ENCODE results near the gene CLCNKB.
A peak's percentile ranks its signal among the peaks of the same experiment; 100 is the strongest.
"Not testable (repeated sequence)": the region's sequence is repeated elsewhere in the genome, so short reads cannot be mapped to it uniquely, and the experiment has no call there.

Gene CLCNKB

GRCh38 chr1:16026723-16027484 lies 16.7 kb upstream of the CLCNKB start:
- no peak for DNase-seq
- intact Hi-C loops (cut with DNase I), result no loop called here

GRCh38 chr1:16028237-16029002 lies 15.2 kb upstream of the CLCNKB start:
- no peak for DNase-seq
- intact Hi-C loops (cut with DNase I), result no loop called here

- intact Hi-C loops (cut with DNase I); DNase-seq: not testable (repeated sequence)
Measured at GRCh38 chr1:16029003-16029268, 14.6 kb upstream of the CLCNKB start.

- no peak for DNase-seq
- intact Hi-C loops (cut with DNase I), result no loop called here
Measured at GRCh38 chr1:16029288-16029687, 14.3 kb upstream of the CLCNKB start.

GRCh38 chr1:16031551-16031950 lies 12.0 kb upstream of the CLCNKB start:
- DNase-seq, result no peak
- intact Hi-C loops (cut with DNase I), result no loop called here

- DNase-seq, result peak; percentile 39 to 88 (median 72)
- intact Hi-C loops (cut with DNase I), result no loop called here
Measured at GRCh38 chr1:16032388-16033102, 11.0 kb upstream of the CLCNKB start.

GRCh38 chr1:16033103-16033632 lies 10.4 kb upstream of the CLCNKB start:
- intact Hi-C loops (cut with DNase I), result not testable (repeated sequence)

GRCh38 chr1:16036461-16036860 lies 7.1 kb upstream of the CLCNKB start:
- DNase-seq; intact Hi-C loops (cut with DNase I): not testable (repeated sequence)

More at GRCh38 chr1:16033103-16033632, 10.4 kb upstream of the CLCNKB start:
- not testable (repeated sequence) for DNase-seq

GRCh38 chr1:16038620-16038912 lies 5.0 kb upstream of the CLCNKB start:
- intact Hi-C loops (cut with DNase I), result no loop called here
- DNase-seq, result no peak

- DNase-seq; intact Hi-C loops (cut with DNase I): not testable (repeated sequence)
Measured at GRCh38 chr1:16039871-16040270, 3.7 kb upstream of the CLCNKB start.

- intact Hi-C loops (cut with DNase I), result no loop called here
- DNase-seq, result no peak
Measured at GRCh38 chr1:16041200-16041599, 2.4 kb upstream of the CLCNKB start.

GRCh38 chr1:16042096-16042495 lies 1.5 kb upstream of the CLCNKB start:
- no peak for DNase-seq
- intact Hi-C loops (cut with DNase I), result no loop called here

- DNase-seq; intact Hi-C loops (cut with DNase I): not testable (repeated sequence)
Measured at GRCh38 chr1:16042654-16043053, 928 bp upstream of the CLCNKB start.

- intact Hi-C loops (cut with DNase I), result no loop called here
- DNase-seq, result no peak
Measured at GRCh38 chr1:16043950-16044349, 368 bp downstream of the CLCNKB start.

GRCh38 chr1:16046842-16047241 lies 3.3 kb downstream of the CLCNKB start:
- DNase-seq, result no peak
- intact Hi-C loops (cut with DNase I), result no loop called here

- DNase-seq, result no peak
- intact Hi-C loops (cut with DNase I), result no loop called here
Measured at GRCh38 chr1:16047791-16048475, 4.4 kb downstream of the CLCNKB start.

GRCh38 chr1:16048573-16049189 lies 5.1 kb downstream of the CLCNKB start:
- intact Hi-C loops (cut with DNase I), result no loop called here
- peak in 1 of 42 donors; percentile 9 for DNase-seq

GRCh38 chr1:16050328-16050727 lies 6.7 kb downstream of the CLCNKB start:
- DNase-seq, result no peak
- intact Hi-C loops (cut with DNase I), result loop anchor here (10.0 kb wide), 1 partner anchor 256 kb away; no protein-coding TSS in a partner anchor

- intact Hi-C loops (cut with DNase I), result loop anchor here (10.0 kb wide), 1 partner anchor 256 kb away; no protein-coding TSS in a partner anchor
- DNase-seq, result no peak
Measured at GRCh38 chr1:16051039-16051438, 7.5 kb downstream of the CLCNKB start.
